ENCODE results near the gene RASAL1. TPM values are rescaled to one million over a fixed set of nuclear protein-coding genes. Genes with fewer than 3 reads are reported as not detected.

Gene RASAL1
- polyA plus RNA-seq, 4 donors = 8.2 to 14.7 (median 10.5) TPM

DNA sequence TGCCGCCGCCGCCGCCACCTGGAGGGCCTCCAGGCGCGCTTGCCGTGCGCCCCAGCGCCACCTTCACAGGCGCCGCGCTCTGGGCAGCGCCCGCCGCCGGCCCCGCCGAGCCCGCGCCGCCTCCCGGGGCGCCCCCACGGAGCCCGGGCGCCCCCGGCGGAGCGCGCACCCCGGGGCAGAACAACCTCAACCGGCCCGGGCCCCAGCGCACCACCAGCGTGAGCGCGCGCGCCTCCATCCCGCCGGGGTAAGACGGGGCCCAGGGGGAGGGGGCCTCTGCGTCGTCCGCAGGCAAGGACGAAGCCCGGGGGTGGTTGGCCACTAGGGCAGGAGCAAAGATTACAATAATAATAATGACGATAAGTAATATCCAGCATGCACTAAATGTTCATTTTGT, 57.7 kb downstream of the RASAL1 start:
- DNase-seq (ENCODE audit: low read depth in 4 of 4, low spot score in 2 of 4) = no peak

DNA sequence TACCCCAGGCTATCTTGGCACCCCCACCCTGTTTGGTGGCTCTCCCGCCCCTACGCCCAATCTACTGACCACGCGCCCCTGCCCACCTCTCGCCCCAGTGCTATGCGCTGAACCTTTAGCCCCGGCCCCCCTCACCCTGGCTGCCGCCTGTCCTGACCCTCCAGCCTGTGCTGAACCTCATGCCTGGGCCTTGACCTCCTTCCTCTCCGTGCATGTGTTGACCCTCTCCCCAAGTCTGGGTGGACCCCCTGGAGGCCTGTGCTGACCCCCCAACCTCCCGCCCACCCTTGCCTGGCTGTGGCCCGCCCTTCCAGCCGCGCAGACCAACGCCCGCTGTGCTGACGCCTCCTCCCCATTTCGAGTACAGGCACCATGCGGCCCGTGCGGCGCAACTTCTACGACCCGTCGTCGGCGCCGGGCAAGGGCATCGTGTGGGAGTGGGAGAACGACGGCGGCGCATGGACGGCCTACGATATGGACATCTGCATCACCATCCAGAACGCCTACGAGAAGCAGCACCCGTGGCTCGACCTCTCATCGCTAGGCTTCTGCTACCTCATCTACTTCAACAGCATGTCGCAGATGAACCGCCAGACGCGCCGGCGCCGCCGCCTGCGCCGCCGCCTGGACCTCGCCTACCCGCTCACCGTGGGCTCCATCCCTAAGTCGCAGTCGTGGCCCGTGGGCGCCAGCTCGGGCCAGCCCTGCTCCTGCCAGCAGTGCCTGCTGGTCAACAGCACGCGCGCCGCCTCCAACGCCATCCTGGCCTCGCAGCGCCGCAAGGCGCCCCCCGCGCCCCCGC, 58.3 kb downstream of the RASAL1 start:
- DNase-seq (ENCODE audit: low read depth in 4 of 4, low spot score in 2 of 4) = no peak

DNA sequence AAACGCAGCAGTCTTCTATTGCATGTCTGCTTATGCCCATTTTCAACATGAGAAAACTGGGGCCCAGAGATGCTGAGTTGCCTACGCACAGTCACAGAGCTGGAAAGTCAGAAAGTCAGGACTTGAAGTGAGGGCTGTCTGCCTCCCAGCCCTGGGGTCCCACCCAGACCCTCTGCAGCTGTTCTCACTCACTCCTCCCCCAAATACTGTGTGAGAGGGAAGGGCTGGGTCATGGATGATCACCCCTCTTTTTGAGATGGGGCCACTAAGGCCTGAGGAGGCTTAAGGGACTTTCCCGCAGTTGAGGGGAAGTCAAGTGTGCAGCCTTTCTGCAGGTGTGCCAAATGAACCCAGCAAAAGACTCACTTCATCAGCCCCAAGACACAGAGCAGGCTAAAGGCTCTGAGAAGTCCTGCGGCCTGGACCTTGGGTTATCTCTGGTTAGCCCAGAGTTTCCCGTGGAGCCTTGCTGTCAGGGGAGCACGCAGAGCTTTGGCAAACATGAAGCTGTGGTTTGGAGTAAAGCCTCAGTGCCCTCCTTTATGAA, 60.4 kb downstream of the RASAL1 start:
- no peak for DNase-seq (ENCODE audit: low read depth in 4 of 4, low spot score in 2 of 4)

DNA sequence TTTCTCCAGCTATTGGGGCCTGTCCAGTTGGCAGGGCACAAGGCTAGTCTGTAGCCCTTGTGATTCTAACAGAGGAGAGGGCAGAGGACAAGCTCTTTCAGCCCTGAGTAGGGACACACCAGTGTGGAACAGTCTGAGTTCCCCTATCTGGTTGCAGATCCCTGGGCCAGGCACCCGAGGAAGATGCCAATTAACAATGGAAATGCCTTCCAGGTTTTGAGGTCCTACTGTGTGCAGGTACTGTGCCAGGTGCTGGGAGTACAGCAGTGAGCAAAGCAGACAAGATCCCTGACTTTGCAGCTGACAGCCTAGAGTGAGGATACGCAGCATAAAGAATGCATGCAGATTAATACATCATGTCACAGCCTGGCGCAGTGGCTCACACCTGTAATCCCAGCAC, 62.0 kb downstream of the RASAL1 start:
- no peak for DNase-seq (ENCODE audit: low read depth in 4 of 4, low spot score in 2 of 4)

DNA sequence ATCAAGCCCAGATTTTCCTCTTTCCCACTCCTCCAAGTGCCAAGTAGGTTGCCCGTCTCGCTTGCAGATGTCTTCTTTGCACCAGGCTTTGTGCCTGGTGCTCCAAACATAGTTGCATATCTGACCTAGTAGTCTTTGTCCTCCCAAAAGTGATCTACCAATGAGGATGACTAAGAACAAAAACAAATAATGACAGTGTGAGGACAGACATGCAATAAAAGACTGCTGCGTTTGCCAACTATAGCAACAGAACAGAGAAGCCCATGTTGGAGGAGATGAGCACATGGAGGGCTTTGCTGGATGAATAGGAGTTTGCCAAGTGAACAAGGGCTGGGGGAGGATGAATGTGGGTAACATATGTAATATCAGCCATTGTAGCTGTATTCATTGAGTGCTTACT, 63.4 kb downstream of the RASAL1 start:
- no peak for DNase-seq (ENCODE audit: low read depth in 4 of 4, low spot score in 2 of 4)

DNA sequence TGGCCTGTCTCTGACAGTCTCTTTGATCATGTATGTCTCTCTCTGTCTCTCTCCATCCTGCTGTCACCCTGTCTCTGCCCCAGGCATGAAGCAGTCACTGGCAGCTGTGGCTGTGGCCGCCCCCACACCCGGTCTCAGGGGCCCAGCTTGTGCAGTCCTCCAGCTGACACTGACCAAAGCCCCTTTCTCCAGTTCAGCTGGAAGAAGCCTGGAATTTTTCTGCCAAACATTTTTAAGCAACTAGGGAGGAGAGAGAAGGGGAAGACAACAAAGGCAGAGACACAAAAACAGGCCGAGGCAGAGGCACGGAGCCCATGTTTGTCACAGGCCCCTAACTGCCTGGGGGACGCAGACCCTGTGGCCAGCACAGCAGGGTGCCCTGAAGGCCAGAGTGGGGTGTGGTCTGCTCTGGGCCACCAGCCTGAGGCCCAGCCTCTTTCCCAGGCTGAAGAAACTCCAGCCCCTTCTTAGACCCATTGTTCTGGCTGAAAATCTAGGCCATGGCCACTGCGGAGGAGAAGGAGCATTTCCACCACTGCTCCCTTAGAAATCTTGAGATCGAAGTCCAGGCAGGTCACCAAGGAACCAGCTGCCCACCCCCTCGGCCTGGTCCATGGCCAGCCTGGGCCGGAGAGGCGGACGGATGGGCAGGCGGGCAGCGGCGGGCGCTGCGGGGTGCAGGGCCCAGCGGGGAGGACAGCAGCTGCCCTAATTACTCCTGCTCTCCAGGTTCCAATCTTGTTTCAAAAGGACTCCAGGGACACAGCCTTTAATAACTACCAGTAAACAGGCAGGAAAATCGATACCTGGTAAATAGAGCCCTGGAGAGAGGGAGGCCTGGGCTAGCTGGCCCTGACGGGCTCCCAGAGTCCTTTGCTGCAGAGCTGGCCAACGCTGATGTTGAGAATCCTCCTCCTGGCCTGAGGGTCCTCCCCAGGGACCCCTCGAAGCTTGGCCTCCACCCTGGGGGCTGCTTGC, 64.1 kb downstream of the RASAL1 start:
- DNase-seq (ENCODE audit: low read depth in 4 of 4, low spot score in 2 of 4) = no peak

DNA sequence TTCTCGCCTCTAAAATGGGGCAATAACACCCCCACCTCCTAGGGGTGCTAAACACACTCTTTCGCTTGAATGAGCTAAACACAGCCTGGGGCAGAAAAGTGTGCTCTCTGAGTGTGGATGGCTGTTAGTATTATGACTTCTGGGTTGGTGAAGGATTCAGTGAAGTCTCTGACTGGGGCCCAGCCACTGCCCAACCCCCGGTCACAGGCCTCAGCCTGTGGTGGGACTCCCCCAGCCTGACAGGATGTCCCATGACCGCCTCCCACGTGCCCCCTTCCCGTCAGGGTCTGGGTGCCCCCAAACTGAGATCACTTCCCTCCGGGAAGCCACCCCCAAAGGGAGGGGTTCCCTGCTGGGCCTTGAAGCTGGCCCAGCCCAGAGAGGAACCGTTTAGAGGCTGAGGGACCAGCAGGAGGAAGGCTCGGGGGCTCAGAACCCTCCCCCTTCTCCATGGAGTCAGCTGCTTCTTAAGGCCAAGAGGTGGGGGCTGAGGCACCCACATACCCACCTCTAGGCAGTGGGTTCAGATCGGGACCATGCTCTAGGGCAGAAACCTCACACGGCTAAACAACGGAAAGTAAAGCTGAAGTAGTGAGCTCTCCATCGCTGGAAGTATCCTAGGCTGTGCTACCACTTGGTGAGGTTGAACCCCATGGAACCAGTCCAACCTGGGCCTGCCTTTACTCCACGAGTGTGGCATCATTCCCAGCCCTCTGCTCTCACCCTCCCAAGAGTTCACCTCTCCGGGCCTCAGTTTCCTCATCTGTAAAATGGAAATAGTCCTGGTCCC, 65.2 kb downstream of the RASAL1 start:
- DNase-seq (ENCODE audit: low read depth in 4 of 4, low spot score in 2 of 4) = no peak

DNA sequence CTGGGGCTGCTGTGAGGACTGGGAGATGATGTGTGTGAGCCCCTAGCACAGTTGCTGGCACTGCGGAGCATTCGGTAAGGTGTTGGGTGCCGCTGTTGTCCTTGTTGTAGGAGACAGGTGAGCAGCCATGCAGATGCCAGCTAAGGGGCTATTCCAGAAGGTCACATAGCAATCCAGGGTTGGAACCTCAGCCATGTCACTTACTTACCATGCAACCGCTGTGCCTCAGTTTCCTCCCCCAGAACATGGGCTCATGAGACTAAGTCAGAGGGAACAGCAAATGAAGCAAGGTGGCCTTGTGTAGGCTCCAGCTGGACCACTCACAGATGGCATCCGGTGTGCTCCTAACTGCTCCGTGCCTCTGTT, 65.8 kb downstream of the RASAL1 start:
- DNase-seq (ENCODE audit: low read depth in 4 of 4, low spot score in 2 of 4) = no peak

DNA sequence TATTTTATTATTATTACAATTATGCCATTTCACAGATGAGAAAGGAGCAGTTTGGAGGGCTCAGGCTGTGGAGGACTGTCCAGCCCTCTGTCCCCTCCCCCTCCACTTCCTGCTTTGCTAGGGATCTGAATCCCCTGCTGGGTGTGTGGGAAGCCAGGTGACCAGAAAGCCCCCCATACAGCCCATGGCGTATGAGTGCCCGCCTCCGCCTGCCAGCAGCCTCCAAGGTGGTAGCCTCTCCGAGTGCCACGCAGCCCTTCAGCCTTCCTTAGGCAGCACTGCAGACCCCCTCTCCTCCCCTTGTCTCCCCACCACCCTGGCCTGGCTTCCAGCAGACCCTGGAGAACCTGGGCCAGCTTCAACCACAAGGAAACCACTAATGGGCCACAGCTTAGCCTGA, 66.4 kb downstream of the RASAL1 start:
- DNase-seq (ENCODE audit: low read depth in 4 of 4, low spot score in 2 of 4) = no peak

DNA sequence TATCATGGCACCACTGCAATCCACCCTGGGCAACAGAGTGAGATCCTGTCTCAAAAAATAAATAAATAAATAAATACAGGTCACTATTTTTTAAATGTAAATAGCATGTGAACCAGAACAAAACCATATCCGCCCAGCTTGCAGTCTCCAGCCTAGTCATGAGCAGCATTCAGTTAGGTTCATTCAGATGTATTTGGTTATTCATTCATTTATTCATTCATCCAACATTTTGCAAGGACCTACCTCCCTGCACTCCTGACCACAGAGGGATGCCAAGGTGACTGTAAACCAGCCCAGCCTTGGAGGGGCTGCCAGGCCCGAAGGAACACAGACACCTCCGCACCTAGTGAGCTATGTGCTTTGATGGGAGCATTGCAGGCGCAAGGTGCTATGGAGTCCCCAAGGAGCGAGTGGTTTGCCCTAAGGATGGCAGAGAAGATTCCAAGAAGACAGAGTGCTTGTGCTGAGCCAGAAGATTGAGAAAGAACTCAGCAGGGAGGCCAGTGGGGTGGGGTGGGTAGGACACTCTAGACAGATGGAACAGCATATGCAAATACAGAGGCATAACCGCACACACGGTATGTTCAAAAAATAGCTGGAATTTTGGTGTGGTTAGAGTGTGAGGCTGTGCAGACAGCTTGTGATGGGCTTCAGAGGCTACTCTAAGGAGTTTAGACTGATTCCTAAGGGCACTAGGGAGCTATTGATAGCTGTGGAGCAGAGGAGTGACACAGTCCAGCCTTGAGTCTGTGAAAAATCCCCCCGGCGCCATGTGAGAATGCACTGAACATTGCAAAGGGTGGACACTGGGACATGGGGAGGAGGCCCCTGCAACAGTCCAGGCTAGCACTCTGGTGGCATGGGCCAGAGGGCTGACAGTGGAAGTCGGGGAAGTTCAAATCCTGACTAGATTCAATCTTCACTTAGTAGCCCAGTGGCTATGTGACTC, 67.3 kb downstream of the RASAL1 start:
- no peak for DNase-seq (ENCODE audit: low read depth in 4 of 4, low spot score in 2 of 4)

DNA sequence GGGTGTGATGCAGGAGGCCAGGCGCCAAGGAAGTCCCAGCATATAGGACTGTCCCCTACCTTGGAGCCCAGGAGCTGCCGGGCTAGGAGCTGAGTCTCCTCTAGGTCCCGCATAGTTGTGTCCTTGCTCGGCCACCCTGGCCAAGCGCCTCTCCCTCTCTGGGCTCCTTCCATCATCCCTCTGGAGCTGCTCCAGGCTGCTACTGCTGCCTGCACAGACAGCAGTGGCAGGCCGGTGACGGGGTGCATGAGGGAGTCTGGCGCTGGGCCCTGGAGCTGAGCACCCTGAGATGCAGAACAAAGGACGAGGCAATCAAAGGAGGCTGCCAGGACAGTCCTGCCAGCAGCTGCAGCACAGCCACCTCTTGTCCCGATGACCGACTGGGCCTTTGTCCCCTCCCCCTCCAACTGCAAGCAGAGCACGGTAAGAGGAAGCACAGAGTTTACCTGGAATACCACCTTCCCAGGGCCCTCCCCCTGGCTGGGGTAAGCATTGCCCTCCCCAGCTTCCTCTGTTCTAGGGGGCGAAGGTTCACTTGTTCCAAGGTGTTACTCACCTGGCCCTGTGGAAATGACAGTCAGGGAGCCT, 68.7 kb downstream of the RASAL1 start:
- DNase-seq (ENCODE audit: low read depth in 4 of 4, low spot score in 2 of 4) = no peak

DNA sequence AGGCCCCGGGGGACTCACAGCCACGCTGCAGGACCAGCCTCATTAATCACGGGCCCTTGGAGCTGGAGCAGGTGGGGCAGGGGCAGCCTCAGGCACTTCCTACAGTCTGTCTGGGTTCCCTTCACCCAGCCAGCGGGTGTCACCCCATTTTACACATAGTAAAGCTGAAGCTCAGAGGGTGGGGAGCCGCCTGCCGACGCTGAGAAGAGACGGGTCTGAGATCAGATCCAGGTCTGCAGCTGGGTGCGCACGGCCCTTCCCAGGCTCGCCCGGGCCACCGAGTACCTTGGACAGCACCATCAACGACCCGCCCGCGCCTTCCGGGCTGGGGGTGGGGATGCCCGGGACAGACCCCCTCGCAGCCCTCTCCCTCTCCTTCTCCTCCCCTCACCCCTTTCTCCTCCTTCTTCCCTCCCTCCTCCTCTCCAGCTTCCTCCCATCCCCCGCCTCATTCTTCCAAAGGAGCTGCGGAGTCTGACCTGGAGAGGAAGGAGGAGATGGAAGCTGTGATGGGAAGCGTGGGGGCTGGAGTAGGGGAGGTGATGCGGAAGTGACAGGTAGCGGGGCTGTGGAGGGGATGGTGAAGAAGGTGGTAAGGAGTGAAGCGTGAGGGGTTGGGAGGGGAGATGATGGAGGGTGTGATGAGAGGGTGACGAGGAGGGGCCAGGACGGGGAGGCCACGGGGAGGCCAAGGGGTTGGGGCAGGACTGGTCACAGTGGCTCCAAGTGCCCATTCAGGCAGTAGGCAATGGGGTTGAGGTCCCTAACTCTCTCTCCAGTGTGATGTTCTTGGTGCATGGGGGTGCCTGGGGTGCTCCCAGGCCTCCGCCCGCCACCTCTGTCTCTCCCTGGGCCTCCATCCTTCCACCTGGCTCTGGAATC, 70.2 kb downstream of the RASAL1 start:
- no peak for DNase-seq (ENCODE audit: low read depth in 4 of 4, low spot score in 2 of 4)

DNA sequence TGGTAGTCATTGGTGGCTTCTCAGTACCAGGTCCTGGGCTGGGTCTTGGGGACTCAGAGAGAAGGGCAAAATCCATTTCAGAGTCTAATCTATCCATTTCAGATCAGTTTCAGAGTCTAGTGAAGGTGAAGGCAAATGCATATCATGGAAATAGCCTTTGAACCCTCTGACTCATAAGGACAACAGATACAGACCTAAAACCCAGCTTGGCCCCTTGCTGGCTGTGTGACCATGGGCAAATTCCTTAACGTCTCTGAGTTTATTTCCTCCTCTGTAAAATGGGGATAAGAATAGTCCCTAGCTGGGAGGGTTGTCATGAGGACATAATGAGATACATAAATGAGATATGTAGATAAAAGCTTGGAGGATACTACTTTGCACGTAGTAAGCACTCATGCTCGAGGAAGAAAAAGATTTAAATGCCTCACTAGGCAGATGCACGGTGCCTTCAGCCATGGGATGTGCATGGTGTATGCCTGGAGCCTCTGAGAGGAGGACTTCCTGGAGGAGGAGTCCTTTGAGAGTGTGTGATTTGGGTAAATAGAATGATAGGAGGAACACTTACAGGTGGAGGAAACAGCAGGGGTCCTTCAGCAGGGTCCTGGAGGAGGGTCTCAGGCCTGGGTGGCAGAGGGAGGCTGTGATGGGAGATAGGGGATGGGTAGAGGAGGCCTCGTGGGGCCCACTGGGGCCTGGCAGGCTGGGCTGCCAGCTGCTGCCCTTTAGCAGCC, 71.0 kb downstream of the RASAL1 start:
- no peak for DNase-seq (ENCODE audit: low read depth in 4 of 4, low spot score in 2 of 4)

DNA sequence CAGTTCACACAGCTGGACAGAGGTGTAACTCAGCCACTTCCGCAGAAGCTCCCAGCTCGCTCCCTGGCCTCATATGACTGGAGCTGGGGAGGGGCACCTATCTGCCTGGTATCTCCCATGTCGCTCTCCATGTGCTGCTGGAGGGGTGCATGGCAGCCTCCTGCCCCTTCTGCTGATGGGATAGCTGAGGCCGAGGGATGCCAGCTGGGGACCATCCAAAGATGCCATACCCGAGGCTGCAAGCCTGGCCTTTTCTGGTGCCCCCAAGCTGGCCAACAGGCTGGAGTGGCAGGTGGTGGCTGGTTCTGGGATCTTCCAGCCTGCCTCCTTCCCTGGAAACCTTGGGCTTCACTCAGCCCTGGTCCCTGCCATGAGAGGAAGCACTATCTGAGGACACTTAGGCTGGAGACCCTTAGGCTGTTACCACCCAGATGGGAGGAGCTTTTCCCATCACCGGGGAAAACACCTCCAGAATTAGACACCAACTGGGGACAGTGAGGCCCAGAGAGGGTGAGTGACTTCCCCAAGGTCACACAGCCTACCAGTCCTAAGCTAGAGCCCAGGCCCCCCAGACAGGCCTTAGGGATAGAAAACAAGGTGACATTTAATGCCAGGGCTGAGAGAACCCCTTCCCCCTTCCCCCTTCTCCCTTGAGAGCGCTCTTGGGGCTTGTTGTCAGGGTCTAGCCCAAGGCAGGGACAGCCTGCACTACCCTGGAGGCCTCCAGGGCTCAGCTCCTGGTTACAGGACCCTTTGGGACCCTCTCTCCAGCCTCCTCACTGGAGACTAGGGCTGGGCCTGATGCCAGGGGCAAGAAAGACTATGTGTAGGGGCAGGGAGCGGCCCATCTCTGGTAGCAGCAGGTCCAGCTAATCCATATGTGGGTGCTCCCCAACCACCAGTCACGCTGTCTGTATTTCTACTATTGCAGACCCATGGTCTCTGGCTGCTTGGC, 71.9 kb downstream of the RASAL1 start:
- DNase-seq (ENCODE audit: low read depth in 4 of 4, low spot score in 2 of 4) = no peak

DNA sequence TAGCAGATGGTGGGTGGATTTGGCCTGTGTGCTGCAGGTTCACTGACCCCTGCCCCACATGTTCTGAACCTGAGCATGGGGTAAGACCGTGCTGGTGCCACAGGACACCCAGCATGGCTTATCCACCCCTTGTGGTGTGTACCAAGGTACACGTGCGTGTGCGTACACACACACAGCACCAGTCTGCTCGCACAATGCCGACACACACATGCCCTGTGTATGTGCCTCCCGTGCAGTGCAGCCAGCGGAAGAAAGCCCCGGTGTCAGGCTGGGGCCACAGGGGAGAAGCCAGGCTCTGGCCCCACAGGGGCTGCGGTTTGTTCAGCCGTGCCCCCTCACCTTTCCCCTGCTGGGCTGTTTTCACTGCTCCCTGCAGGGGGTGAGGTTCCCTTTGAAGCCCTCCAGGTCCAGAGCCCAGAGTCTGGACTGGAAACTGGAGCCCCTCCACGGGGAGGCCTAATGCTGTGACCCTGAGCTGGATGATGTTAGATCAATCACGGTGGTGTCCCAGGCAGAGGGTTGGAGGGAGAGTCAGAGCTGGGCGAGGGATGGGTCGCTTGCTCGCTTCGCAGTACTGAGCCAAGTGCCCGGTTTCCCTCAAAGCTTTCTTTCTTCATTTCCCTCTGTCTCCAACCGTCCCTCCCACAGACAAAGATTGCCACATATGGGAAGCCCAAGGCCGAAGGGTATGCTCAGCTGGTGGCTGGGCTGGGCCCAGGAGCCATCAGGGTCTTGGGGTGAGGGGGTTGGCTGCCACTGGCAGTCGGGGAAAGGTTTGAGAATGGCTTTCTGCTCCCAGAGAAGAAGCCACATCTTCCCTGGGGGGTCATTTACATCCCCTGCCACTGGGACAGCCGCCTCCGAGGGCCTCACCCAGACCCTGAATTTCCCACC, 72.8 kb downstream of the RASAL1 start:
- DNase-seq (ENCODE audit: low read depth in 4 of 4, low spot score in 2 of 4) = no peak
